Stomach (tissue), 9 donors: ENCODE results near the gene CT83. TPM values are rescaled to one million over a fixed set of nuclear protein-coding genes. Genes with fewer than 3 reads are reported as not detected.

Experiments used
- DNase-seq, 2 donors: peaks; one replicate each; pipeline versions ENCODE4 v3.0.0 to v3.0.0-alpha.2; 2013 to 2019
- H3K27ac ChIP-seq, 5 donors: fragments of 200-600 bp in 4 of 5; sonication (generic) in 4 of 5; one replicate each; pipeline ENCODE4 v1.5.1; 2013 to 2019; ENCODE audit warnings: mild to moderate bottlenecking in 1 of 5, moderate library complexity in 1 of 5
- H3K27me3 ChIP-seq, 3 donors: fragments of 200-600 bp; sonication (generic); one replicate each; pipeline ENCODE4 v1.5.1; 2017 to 2019; ENCODE audit warnings: mixed run types in 1 of 3
- H3K36me3 ChIP-seq, 4 donors: fragments of 200-600 bp; sonication (generic); 1 replicate in 3 of 4; 2 replicates in 1 of 4; pipeline ENCODE4 v1.5.1; 2016 to 2019
- H3K4me1 ChIP-seq, 4 donors: fragments of 200-600 bp; sonication (generic); one replicate each; pipeline ENCODE4 v1.5.1; 2016 to 2019
- H3K4me3 ChIP-seq, 4 donors: fragments of 200-600 bp; sonication (generic) in 3 of 4; one replicate each; pipeline ENCODE4 v1.5.1; 2016 to 2019; ENCODE audit warnings: mild to moderate bottlenecking in 1 of 4
- H3K9me3 ChIP-seq, 4 donors: fragments of 200-600 bp; sonication (generic); one replicate each; pipeline ENCODE4 v1.5.1; 2016 to 2019
- CTCF ChIP-seq, 7 experiments: fragments of 450-650 bp in 4 of 7; fragments of 200-600 bp in 3 of 7; sonication (generic) in 3 of 7; IDR thresholded peaks; one replicate each; pipeline ENCODE4 v1.5.1; 2016 to 2019; ENCODE audit warnings: antibody characterized with exemption in 7 of 7, control low read depth in 2 of 7, mild to moderate bottlenecking in 1 of 7
- EP300 ChIP-seq: sonication (generic); formaldehyde crosslinking; IDR thresholded peaks from one replicate; pipeline ENCODE4 v1.6.1; 2017; ENCODE audit warnings: antibody characterized with exemption
- POLR2A ChIP-seq, 4 donors: fragments of 450-650 bp; IDR thresholded peaks; one replicate each; pipeline ENCODE4 v1.6.1; 2016; ENCODE audit warnings: antibody characterized with exemption in 4 of 4, control low read depth in 2 of 4, mild to moderate bottlenecking in 1 of 4, moderate library complexity in 1 of 4
- POLR2AphosphoS5 ChIP-seq, 3 donors: sonication (generic); formaldehyde crosslinking; IDR thresholded peaks; one replicate each; pipeline ENCODE4 v1.6.1; 2016; ENCODE audit warnings: antibody characterized with exemption in 3 of 3
- WGBS, 5 donors: extraction: QIAGEN DNeasy Blood & Tissue Kit in 3 of 5; methylation state at CpG; one replicate each; pipeline versions ENCODE4 v1.1.5 to v1.1.7; 2013 to 2018; 5-methylcytosine and 5-hydroxymethylcytosine counted together
- intact Hi-C: fragments of 100-400 bp; cut with DNase I; formaldehyde crosslinking; loops from one replicate; pipeline ENCODE4 v1.15.1; 2023; ENCODE audit warnings: low total_unique reads
- polyA plus RNA-seq, 3 donors: library from polyadenylated mRNA; stranded (reverse); fragments of 200-250 nt; gene quantifications; one replicate each; pipeline ENCODE4 v1.2.3, GENCODE V29; 2013
- total RNA-seq, 5 donors: library from RNA; depleted of rRNA; stranded (reverse); fragments of >200 nt; gene quantifications; one replicate each; pipeline versions ENCODE4 v1.1.0 to v1.2.3, GENCODE V29; 2014 to 2016
- donor health status: healthy with polysubstance abuse.
- donor health status: Bipolar disorder and iron deficiency.
- donor health status: healthy.

The CT83 gene
- total and polyA plus RNA-seq, 8 donors, result not detected

- DNase-seq, result no peak
- Histone ChIP-seq H3K4me3 (no peak overlapping the region), H3K36me3 (no peaks in the 10 kb centered on the region), H3K27ac (no peak overlapping the region), H3K9me3 (no peaks in the 10 kb centered on the region), H3K27me3 (no peaks in the 10 kb centered on the region), H3K4me1 (no peaks in the 10 kb centered on the region)
- WGBS, 5 donors, result 73 to 91% (median 83%) methylated on average over 2 of the region's 2 CpGs
- TF ChIP-seq EP300 (no peak), CTCF (IDR thresholded peaks at IDR 0.05) (no peak), POLR2A (IDR thresholded peaks at IDR 0.05) (no peak), POLR2AphosphoS5 (IDR thresholded peaks at IDR 0.05) (no peak)
- intact Hi-C loops, result no loop called here
These were observed 17.3 kb upstream of the CT83 start for GRCh38 chrX:116480059-116480458.

- no peak for DNase-seq
- H3K9me3 ChIP-seq, result no peaks in the 10 kb centered on the region
- no peaks in the 10 kb centered on the region for H3K27me3 ChIP-seq
- no peaks in the 10 kb centered on the region for H3K36me3 ChIP-seq
- H3K4me3 ChIP-seq, result no peak overlapping the region
- 59 to 77% (median 73%) methylated on average over 2 of the region's 2 CpGs for WGBS, 5 donors
- intact Hi-C loops, result no loop called here
- TF ChIP-seq EP300 (no peak), POLR2A (IDR thresholded peaks at IDR 0.05) (no peak)
- no peaks in the 10 kb centered on the region for H3K4me1 ChIP-seq
- H3K27ac ChIP-seq, result no peak overlapping the region
These were observed 13.6 kb downstream of the CT83 start for GRCh38 chrX:116449156-116449555.

- intact Hi-C loops, result no loop called here
- TF ChIP-seq POLR2AphosphoS5 (IDR thresholded peaks at IDR 0.05) (peak in 1 of 3 donors; percentile 7), CTCF (IDR thresholded peaks at IDR 0.05) (no peak)
- Histone ChIP-seq H3K4me1 (no peaks in the 10 kb centered on the region), H3K4me3 (peak within 1 kb of the TSS in 1 of 4 donors; percentile 7), H3K36me3 (no peaks in the 10 kb centered on the region), H3K27me3 (no peaks in the 10 kb centered on the region), H3K27ac (peak within 1 kb of the TSS in 3 of 5 donors; percentile 25 to 65 (median 55)), H3K9me3 (no peaks in the 10 kb centered on the region)
- 34 to 45% (median 39%) methylated on average over 9 of the region's 9 CpGs for WGBS, 5 donors
- DNase-seq, result peak; percentile 40 to 44
These were observed 26.4 kb downstream of the CT83 start, which contains the start of gene SLC6A14 for GRCh38 chrX:116436358-116436816. Gene SLC6A14 (plus strand): TSS chrX:116436606. CDS start chrX:116436710, 104 bp downstream.

GRCh38 chrX:116435597-116435996 lies 27.2 kb downstream of the CT83 start:
- peak overlapping the region in 2 of 5 donors; percentile 55 to 65 for H3K27ac ChIP-seq
- no peaks in the 10 kb centered on the region for H3K4me1 ChIP-seq
- intact Hi-C loops, result no loop called here
- no peaks in the 10 kb centered on the region for H3K27me3 ChIP-seq
- no peaks in the 10 kb centered on the region for H3K9me3 ChIP-seq
- H3K4me3 ChIP-seq, result no peak overlapping the region
- DNase-seq, result peak in 1 of 2 donors; percentile 1
- no peaks in the 10 kb centered on the region for H3K36me3 ChIP-seq
- no peak for TF ChIP-seq POLR2A (IDR thresholded peaks at IDR 0.05)
- TF ChIP-seq POLR2AphosphoS5 (IDR thresholded peaks at IDR 0.05), result no peak
- no peak for TF ChIP-seq CTCF (IDR thresholded peaks at IDR 0.05)
- TF ChIP-seq EP300, result no peak

- H3K36me3 ChIP-seq, result no peaks in the 10 kb centered on the region
- WGBS, 5 donors, result 78 to 95% (median 87%) methylated on average over 3 of the region's 3 CpGs
- H3K27me3 ChIP-seq, result no peaks in the 10 kb centered on the region
- no peak for DNase-seq
- no peak overlapping the region for H3K27ac ChIP-seq
- intact Hi-C loops, result no loop called here
- no peaks in the 10 kb centered on the region for H3K4me1 ChIP-seq
- no peak overlapping the region for H3K4me3 ChIP-seq
- TF ChIP-seq CTCF (IDR thresholded peaks at IDR 0.05) (no peak), EP300 (no peak), POLR2A (IDR thresholded peaks at IDR 0.05) (no peak), POLR2AphosphoS5 (IDR thresholded peaks at IDR 0.05) (no peak)
- H3K9me3 ChIP-seq, result no peaks in the 10 kb centered on the region
These were observed 34.8 kb downstream of the CT83 start for GRCh38 chrX:116427978-116428377.
